Mononuclear cell (primary cell): ENCODE data around the gene PCDHGA6. TPM values are rescaled to one million over a fixed set of nuclear protein-coding genes. Genes with fewer than 3 reads are reported as not detected.
"Not testable (repeated sequence)": the region's sequence is repeated elsewhere in the genome, so short reads cannot be mapped to it uniquely, and the experiment has no call there.

Experiments
- H3K27me3 ChIP-seq: 2 replicates; pipeline ENCODE4 v1.6.0; 2011; ENCODE audit warnings: low read length, control low read depth; ENCODE audit not compliant: insufficient read depth
- H3K4me1 ChIP-seq: 2 replicates; pipeline ENCODE4 v1.5.1; 2011; ENCODE audit warnings: mild to moderate bottlenecking, low read length, control low read depth; ENCODE audit not compliant: insufficient read depth
- H3K4me3 ChIP-seq: 2 replicates; pipeline ENCODE4 v1.5.1; 2011; ENCODE audit warnings: mild to moderate bottlenecking, low read length, moderate library complexity
- H3K9me3 ChIP-seq: 2 replicates; pipeline ENCODE4 v1.5.1; 2011; ENCODE audit warnings: low read depth, mild to moderate bottlenecking, control low read depth, low read length
- total RNA-seq: library from RNA; depleted of rRNA; stranded (reverse); fragments of >200 nt; gene quantifications from one replicate; pipeline ENCODE4 v1.2.3, GENCODE V29; 2012

PCDHGA6 gene
- total RNA-seq, 1 donor, result 0.10 TPM

- Histone ChIP-seq H3K9me3 (peaks cover 8% of the 10 kb centered on the region), H3K27me3 (peaks cover 90% of the 10 kb centered on the region), H3K4me1 (no peaks in the 10 kb centered on the region), H3K4me3 (no peak overlapping the region)
Observed at GRCh38 chr5:141398608-141399007, 24.9 kb downstream of the PCDHGA6 start.

DNA sequence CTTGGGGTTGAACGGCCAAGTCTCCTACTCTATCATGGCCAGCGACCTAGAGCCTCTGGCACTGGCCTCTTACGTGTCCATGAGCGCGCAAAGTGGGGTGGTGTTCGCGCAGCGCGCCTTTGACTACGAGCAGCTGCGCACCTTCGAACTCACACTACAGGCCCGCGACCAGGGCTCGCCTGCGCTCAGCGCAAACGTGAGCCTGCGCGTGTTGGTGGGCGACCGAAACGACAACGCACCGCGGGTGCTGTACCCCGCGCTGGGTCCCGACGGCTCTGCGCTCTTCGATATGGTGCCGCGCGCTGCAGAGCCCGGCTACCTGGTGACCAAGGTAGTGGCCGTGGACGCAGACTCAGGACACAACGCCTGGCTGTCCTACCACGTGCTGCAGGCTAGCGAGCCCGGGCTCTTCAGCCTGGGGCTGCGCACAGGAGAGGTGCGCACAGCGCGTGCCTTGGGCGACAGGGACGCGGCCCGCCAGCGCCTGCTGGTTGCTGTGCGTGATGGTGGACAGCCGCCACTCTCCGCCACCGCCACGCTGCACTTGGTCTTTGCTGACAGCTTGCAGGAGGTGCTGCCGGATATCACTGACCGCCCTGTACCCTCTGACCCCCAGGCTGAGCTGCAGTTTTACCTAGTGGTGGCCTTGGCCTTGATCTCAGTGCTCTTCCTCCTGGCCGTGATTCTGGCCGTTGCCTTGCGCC is 26.0 kb downstream of the PCDHGA6 start:
- peaks cover 92% of the 10 kb centered on the region for H3K27me3 ChIP-seq

DNA sequence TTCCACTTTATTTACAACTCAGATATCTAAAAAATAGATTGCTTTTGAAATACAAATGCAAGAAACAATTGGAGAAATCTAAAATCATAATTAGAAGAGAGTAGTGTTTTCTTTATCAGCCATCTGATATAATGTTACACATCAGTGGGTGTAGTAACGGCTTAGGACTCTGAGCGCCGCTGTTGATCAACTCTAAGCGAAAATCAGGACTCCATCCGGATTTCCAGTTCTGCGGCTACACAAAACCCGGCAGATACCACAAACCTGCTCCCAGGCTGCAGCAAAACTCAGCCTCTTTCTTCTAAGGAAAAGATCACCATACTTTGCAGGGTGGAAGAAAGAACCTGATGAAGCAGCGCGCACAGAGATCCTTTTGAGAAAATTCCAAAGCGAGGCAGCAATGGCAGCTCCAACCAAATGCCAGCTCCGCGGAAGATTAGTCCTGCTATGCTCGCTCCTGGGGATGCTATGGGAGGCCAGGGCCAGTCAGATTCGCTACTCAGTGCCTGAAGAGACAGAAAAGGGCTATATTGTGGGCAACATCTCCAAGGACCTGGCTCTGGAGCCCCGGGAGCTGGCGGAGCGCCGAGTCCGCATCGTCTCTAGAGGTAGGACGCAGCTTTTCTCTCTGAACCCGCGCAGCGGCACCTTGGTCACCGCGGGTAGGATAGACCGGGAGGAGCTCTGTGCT is 29.0 kb downstream of the PCDHGA6 start, which contains the start of gene PCDHGA9:
Gene PCDHGA9, plus strand, starts transcription at position 226 of the 691 bp plus-strand sequence. Its CDS starts 175 bp downstream, at position 401.
- no peaks in the 10 kb centered on the region for H3K9me3 ChIP-seq
- H3K4me3 ChIP-seq, result no peak within 1 kb of the TSS
- H3K4me1 ChIP-seq, result no peaks in the 10 kb centered on the region
- peaks cover 93% of the 10 kb centered on the region for H3K27me3 ChIP-seq

More for the DNA sequence above, 26.0 kb downstream of the PCDHGA6 start:
- no peak overlapping the region for H3K4me3 ChIP-seq
- no peaks in the 10 kb centered on the region for H3K4me1 ChIP-seq
- H3K9me3 ChIP-seq, result peaks cover 4% of the 10 kb centered on the region

- H3K27me3 ChIP-seq, result peaks cover 97% of the 10 kb centered on the region
- H3K9me3 ChIP-seq, result no peaks in the 10 kb centered on the region
- H3K4me1 ChIP-seq, result no peaks in the 10 kb centered on the region
Observed at GRCh38 chr5:141403387-141403786, 29.7 kb downstream of the PCDHGA6 start.

GRCh38 chr5:141407790-141408505 is 34.3 kb downstream of the PCDHGA6 start, which contains the start of gene PCDHGB6:
PCDHGB6 (plus strand) TSS chr5:141408021; CDS start chr5:141408203, 182 bp downstream.
- H3K4me1 ChIP-seq, H3K4me3 ChIP-seq, H3K9me3 ChIP-seq: not testable (repeated sequence)
- H3K27me3 ChIP-seq, result peaks cover 96% of the 10 kb centered on the region

More at GRCh38 chr5:141403387-141403786, 29.7 kb downstream of the PCDHGA6 start:
- H3K4me3 ChIP-seq, result no peak overlapping the region

DNA sequence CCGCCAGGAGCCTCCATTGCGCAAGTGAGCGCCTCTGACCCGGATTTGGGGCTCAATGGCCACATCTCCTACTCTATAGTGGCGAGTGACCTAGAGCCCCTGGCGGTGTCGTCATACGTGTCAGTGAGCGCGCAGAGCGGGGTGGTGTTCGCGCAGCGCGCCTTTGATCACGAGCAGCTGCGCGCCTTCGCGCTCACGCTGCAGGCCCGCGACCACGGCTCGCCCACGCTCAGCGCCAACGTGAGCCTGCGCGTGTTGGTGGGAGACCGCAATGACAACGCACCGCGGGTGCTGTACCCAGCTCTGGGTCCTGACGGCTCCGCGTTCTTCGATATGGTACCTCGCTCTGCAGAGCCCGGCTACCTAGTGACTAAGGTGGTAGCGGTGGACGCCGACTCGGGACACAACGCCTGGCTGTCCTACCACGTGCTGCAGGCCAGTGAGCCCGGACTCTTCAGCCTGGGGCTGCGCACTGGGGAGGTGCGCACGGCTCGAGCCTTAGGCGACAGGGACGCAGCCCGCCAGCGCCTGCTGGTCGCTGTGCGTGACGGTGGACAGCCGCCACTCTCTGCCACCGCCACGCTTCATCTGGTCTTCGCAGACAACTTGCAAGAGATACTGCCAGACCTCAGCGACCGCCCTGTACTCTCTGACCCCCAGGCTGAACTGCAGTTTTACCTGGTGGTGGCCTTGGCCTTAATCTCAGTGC is 36.1 kb downstream of the PCDHGA6 start:
- peaks cover 5% of the 10 kb centered on the region for H3K9me3 ChIP-seq

DNA sequence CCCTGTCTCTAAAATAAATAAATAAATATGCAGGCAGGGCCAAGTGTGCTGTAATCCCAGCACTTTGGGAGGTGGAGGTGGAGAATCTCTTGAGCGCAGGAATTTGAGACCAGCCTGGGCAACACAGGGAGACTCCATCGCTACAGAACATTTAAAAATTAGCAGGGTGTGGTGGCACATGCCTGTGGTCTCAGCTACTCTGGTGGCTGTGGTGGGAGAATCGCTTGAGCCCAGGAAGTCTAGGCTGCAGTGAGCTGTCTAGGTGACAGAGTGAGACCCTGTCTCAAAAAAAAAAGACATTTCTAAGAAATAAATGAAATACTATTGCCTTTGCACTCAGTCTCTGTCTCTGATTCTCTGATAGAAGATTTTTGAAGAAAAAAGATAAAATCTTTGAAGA is 37.9 kb downstream of the PCDHGA6 start:
- peaks cover 95% of the 10 kb centered on the region for H3K27me3 ChIP-seq
- no peak overlapping the region for H3K4me3 ChIP-seq
- peaks cover 5% of the 10 kb centered on the region for H3K9me3 ChIP-seq
- H3K4me1 ChIP-seq, result peaks cover 11% of the 10 kb centered on the region

More for the DNA sequence above, 36.1 kb downstream of the PCDHGA6 start:
- Histone ChIP-seq H3K4me3 (no peak overlapping the region), H3K4me1 (peaks cover 11% of the 10 kb centered on the region), H3K27me3 (peaks cover 96% of the 10 kb centered on the region)

- peaks cover 16% of the 10 kb centered on the region for H3K4me1 ChIP-seq
- H3K9me3 ChIP-seq, result peaks cover 5% of the 10 kb centered on the region
- H3K4me3 ChIP-seq, result peak within 1 kb of the TSS; percentile 32
- peaks cover 95% of the 10 kb centered on the region for H3K27me3 ChIP-seq
Observed at GRCh38 chr5:141412854-141413539, 39.3 kb downstream of the PCDHGA6 start, which contains the start of gene PCDHGA10. PCDHGA10 (plus strand) TSS chr5:141412987; CDS start chr5:141413176, 189 bp downstream.

DNA sequence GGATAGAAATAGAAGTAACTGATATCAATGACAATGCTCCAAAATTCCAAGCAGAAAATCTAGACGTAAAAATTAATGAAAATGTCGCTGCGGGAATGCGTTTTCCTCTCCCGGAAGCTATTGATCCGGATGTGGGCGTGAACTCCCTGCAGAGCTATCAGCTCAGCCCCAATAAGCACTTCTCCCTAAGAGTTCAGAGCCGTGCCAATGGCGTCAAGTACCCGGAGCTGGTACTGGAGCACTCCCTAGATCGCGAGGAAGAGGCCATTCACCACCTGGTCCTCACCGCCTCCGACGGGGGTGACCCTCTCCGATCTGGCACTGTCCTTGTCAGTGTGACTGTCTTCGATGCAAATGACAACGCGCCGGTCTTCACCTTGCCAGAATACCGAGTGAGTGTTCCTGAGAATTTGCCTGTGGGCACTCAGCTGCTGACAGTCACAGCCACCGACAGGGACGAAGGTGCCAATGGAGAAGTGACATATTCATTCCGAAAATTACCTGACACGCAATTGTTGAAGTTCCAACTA is 39.9 kb downstream of the PCDHGA6 start:
- peak overlapping the region; percentile 32 for H3K4me3 ChIP-seq
- peaks cover 5% of the 10 kb centered on the region for H3K9me3 ChIP-seq
- H3K27me3 ChIP-seq, result peaks cover 95% of the 10 kb centered on the region
- peaks cover 17% of the 10 kb centered on the region for H3K4me1 ChIP-seq

DNA sequence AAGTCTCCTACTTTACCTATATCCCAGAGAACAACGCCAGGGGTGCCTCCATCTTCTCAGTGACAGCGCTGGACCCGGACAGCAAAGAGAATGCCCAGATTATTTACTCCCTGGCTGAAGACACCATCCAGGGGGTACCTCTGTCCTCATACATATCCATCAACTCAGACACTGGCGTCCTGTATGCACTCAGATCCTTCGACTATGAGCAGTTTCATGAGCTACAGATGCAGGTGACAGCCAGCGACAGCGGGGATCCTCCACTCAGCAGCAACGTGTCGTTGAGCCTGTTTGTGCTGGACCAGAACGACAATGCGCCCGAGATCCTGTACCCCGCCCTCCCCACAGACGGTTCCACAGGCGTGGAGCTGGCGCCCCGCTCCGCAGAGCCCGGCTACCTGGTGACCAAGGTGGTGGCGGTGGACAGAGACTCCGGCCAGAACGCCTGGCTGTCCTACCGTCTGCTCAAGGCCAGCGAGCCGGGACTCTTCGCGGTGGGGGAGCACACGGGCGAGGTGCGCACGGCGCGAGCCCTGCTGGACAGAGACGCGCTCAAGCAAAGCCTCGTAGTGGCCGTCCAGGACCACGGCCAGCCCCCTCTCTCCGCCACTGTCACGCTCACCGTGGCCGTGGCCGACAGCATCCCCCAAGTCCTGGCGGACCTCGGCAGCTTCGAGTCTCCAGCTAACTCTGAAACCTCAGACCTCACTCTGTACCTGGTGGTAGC is 41.0 kb downstream of the PCDHGA6 start:
- not testable (repeated sequence) for H3K9me3 ChIP-seq, H3K4me3 ChIP-seq
- H3K27me3 ChIP-seq, result peaks cover 95% of the 10 kb centered on the region
- peaks cover 17% of the 10 kb centered on the region for H3K4me1 ChIP-seq

DNA sequence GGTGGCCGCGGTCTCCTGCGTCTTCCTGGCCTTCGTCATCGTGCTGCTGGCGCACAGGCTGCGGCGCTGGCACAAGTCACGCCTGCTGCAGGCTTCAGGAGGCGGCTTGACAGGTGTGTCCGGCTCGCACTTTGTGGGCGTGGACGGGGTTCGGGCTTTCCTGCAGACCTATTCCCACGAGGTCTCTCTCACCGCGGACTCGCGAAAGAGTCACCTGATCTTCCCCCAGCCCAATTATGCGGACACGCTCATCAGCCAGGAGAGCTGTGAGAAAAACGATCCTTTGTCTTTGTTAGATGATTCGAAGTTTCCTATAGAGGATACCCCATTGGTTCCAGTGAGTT is 41.6 kb downstream of the PCDHGA6 start:
- H3K4me1 ChIP-seq, result peaks cover 17% of the 10 kb centered on the region

DNA sequence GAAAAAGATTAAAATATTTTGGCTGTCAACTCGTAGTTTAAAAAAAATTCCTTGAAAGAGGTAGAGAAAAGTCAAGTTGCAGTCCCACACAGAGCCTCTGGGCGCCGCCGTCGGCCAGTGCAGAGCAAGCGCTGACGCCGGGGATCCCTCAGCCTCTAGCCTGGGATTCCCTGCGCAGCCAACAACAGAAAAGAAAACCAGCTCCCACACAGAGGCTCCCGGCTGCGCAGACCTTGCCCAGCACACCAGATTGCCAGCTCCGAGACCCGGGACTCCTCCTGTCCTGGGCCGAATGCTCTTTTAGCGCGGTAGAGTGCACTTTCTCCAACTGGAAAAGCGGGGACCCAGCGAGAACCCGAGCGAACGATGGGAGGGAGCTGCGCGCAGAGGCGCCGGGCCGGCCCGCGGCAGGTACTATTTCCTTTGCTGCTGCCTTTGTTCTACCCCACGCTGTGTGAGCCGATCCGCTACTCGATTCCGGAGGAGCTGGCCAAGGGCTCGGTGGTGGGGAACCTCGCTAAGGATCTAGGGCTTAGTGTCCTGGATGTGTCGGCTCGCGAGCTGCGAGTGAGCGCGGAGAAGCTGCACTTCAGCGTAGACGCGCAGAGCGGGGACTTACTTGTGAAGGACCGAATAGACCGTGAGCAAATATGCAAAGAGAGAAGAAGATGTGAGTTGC is 43.9 kb downstream of the PCDHGA6 start, which contains the start of gene PCDHGB7:
Gene PCDHGB7, plus strand, starts transcription at position 184 of the 679 bp plus-strand sequence. Its CDS starts 183 bp downstream, at position 367.
- peaks cover 23% of the 10 kb centered on the region for H3K4me1 ChIP-seq
- not testable (repeated sequence) for H3K4me3 ChIP-seq, H3K9me3 ChIP-seq
- H3K27me3 ChIP-seq, result peaks cover 98% of the 10 kb centered on the region

More for the DNA sequence above, 41.6 kb downstream of the PCDHGA6 start:
- H3K4me3 ChIP-seq, H3K9me3 ChIP-seq: not testable (repeated sequence)
- H3K27me3 ChIP-seq, result peaks cover 95% of the 10 kb centered on the region
